Sciatic nerve (tissue), 2 donors: Measurements from ENCODE around the gene OR9A2. TPM values are rescaled to one million over a fixed set of nuclear protein-coding genes. Genes with fewer than 3 reads are reported as not detected.
"Not testable (repeated sequence)": the region's sequence is repeated elsewhere in the genome, so short reads cannot be mapped to it uniquely, and the experiment has no call there.

Source experiments
- ATAC-seq: fragments of 200-7000 bp; cut with Tn5 transposase; one replicate; pipeline ENCODE4 v1.9.1; 2020; ENCODE audit warnings: mild to moderate bottlenecking, moderate library complexity
- DNase-seq: peaks from one replicate; pipeline ENCODE4 v3.0.0-alpha.2; 2020; ENCODE audit warnings: low spot score
- intact Hi-C: fragments of 100-400 bp; cut with DNase I; formaldehyde crosslinking; loops from one replicate; pipeline ENCODE4 v1.14.2; 2022
- total RNA-seq: library from RNA; stranded (reverse); fragmentation: NEBNext Ultra II Directional; extraction: Animal tissue kit (Norgen Biotek cat#: 25700); gene quantifications from one replicate; pipeline ENCODE4 v1.2.1, GENCODE V29; 2021
- donor health status: DM: no; HTN: no; CAD: no.
- donor health status: DM: no; HTN: no; CAD: no.

Gene OR9A2
- total RNA-seq, 1 donor from 2014 or later, result 0.71 TPM

- DNase-seq (no peak), ATAC-seq (no peak)
- intact Hi-C loops, result no loop called here
These were observed 29.4 kb downstream of the OR9A2 start for GRCh38 chr7:142997456-142997989.

DNA sequence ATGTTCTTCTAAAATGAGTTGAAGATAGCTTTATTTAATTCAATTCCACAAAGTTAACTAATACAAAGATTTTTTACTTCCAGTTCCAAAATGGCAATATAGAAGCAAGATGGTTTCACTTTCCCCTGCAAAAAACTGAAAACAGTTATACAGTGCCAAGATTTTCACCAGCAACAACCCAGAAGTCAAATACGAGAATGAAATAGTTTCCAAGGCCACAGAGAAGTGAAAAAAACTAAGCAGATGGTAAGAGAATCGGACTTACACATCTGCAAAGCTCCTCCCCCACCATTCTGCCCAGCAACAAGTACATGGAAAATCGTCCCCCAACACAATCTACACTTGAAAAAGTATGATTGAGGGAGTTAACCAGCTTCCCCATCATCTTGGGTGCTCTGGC, 34.5 kb downstream of the OR9A2 start:
- DNase-seq, result no peak
- ATAC-seq, result no peak

DNA sequence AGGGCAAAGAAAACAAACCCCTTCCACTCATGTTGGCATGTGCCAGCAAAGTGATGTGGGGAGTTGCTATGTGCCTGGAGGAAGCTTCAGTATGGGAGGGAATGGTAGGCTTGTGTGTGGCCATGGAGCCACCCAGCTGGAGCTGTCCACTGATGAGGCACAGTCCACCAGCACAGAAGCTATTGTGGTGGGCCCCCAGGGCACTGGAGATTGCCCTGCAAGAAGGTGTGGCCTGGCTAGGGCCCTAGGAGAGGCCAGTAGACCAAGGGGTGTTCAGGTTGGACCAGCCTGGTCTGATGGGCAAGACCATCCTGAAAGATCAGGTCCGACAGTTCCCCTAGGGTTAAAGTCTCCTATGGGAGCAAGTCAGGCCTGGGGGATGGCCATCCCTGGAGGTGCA, 42.6 kb downstream of the OR9A2 start:
- intact Hi-C loops, result no loop called here
- no peak for ATAC-seq

More for the DNA sequence above, 34.5 kb downstream of the OR9A2 start:
- intact Hi-C loops, result no loop called here

DNA sequence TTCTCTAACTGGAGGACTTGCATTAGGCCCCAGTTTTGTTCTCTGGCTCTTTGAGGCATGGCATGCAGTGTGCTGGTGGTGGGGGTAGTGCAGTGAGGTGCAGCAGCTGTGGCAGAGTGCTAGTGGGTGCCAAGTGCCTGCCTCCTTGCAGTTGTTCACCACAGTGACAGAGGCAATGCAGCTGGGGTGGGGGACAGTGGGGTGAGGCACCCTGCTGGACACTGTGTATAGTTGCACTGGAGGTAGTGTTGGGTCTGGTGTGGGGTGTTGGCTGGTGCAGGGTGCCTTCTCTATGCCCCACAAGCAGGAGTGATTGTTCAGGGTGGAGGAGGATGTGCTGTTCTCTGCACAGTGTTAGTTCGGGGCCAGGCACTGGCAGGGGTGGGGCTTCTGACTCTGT, 43.1 kb downstream of the OR9A2 start:
- no peak for DNase-seq
- ATAC-seq, result no peak
- intact Hi-C loops, result no loop called here

More for the DNA sequence above, 42.6 kb downstream of the OR9A2 start:
- no peak for DNase-seq

DNA sequence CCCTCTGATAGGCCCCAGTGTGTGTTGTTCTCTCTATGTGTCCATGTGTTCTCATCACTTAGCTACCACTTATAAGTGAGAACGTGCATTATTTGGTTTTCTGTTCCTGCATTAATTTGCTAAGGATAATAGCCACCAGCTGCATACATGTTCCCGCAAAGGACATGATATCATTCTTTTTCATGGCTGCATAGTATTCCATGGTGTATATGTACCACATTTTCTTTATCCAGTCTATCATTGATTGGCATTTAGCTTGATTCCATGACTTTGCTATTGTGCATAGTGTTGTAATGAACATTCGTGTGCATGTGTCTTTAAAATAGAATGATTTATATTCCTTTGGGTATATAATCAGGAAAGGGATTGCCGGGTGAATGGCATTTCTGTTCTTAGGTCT, 48.5 kb downstream of the OR9A2 start:
- ATAC-seq, intact Hi-C loops: not testable (repeated sequence)

More for the DNA sequence above, 48.5 kb downstream of the OR9A2 start:
- not testable (repeated sequence) for DNase-seq

Other genes starting within 250 kb of the OR9A2 start
- 15.7 TPM for gene EPHB6, start 172.1 kb downstream of the OR9A2 start, total RNA-seq
- gene TRPV6, start 141.4 kb downstream of the OR9A2 start, total RNA-seq, result 0.40 TPM
- 0.22 TPM for gene TRPV5, start 93.4 kb downstream of the OR9A2 start, total RNA-seq
- gene LLCFC1, start 87.6 kb downstream of the OR9A2 start, total RNA-seq, result not detected
- gene KEL, start 64.8 kb downstream of the OR9A2 start, total RNA-seq, result 2.3 TPM
- not detected for gene OR6V1, start 25.2 kb upstream of the OR9A2 start, total RNA-seq
- not detected for gene PIP, start 104.9 kb upstream of the OR9A2 start, total RNA-seq
- gene TAS2R39, start 156.3 kb upstream of the OR9A2 start, total RNA-seq, result not detected
- not detected for gene TAS2R40, start 194.9 kb upstream of the OR9A2 start, total RNA-seq
- 155 TPM for gene GSTK1, start 236.3 kb upstream of the OR9A2 start, total RNA-seq